Activated CD4-positive, alpha-beta T cell treated with anti-CD3 and anti-CD28 coated beads, Interleukin-2, amount 10 ng/mL, durations not matched to agents 7 days and 5 days (primary cell): ENCODE measurements around the gene LEMD1. TPM values are rescaled to one million over a fixed set of nuclear protein-coding genes. Genes with fewer than 3 reads are reported as not detected.
"Not testable (repeated sequence)": the region's sequence is repeated elsewhere in the genome, so short reads cannot be mapped to it uniquely, and the experiment has no call there.

Source experiments
- CTCF ChIA-PET: fragments of 350-600 bp; sonication (Branson Sonifier 250); formaldehyde crosslinking; loops from one replicate; lab custom pipeline; 2021; ENCODE audit warnings: antibody characterized with exemption; lab: Charles Lee
- POLR2A ChIA-PET: fragments of 350-600 bp; sonication (Branson Sonifier 250); formaldehyde crosslinking; loops from one replicate; lab custom pipeline; 2021; ENCODE audit warnings: antibody characterized with exemption; lab: Charles Lee
- DNase-seq: peaks from one replicate; pipeline ENCODE4 v3.0.0-alpha.2; 2020
- H3K27ac Mint-ChIP-seq: one replicate; pipeline ENCODE4 v1.8.0; 2021; ENCODE audit warnings: mild to moderate bottlenecking, moderate library complexity, mixed read lengths
- H3K27me3 Mint-ChIP-seq: one replicate; pipeline ENCODE4 v1.8.0; 2021; ENCODE audit warnings: mixed read lengths
- H3K36me3 Mint-ChIP-seq: one replicate; pipeline ENCODE4 v1.8.0; 2021; ENCODE audit warnings: low read depth, mixed read lengths
- H3K4me1 Mint-ChIP-seq: one replicate; pipeline ENCODE4 v1.8.0; 2021; ENCODE audit warnings: mixed read lengths
- H3K4me3 Mint-ChIP-seq: one replicate; pipeline ENCODE4 v1.8.0; 2021; ENCODE audit warnings: mild to moderate bottlenecking, moderate library complexity, mixed read lengths
- H3K9me3 Mint-ChIP-seq: one replicate; pipeline ENCODE4 v1.8.0; 2021; ENCODE audit warnings: mixed read lengths
- total RNA-seq, 2 experiments: library from RNA; stranded (reverse); gene quantifications; one replicate each; pipeline ENCODE4 v1.2.3, GENCODE V29; 2021

LEMD1 gene
- total RNA-seq, 2 experiments from 2014 or later, result 0.52 to 0.64 TPM

GRCh38 chr1:205417870-205418635 is 3.8 kb downstream of the LEMD1 start:
- no peak for DNase-seq
- Mint-ChIP-seq H3K36me3 (no peaks in the 10 kb centered on the region), H3K4me1 (no peaks in the 10 kb centered on the region), H3K4me3 (no peak overlapping the region), H3K27ac (no peak overlapping the region), H3K9me3 (no peaks in the 10 kb centered on the region), H3K27me3 (peaks cover 33% of the 10 kb centered on the region)
- ChIA-PET CTCF (interaction anchor here (1.1 to 1.3 kb wide), 2 partner anchors 57 to 106 kb away, joined by 3 read pairs; no protein-coding TSS in a partner anchor), POLR2A (no interaction called here)

- H3K4me1 Mint-ChIP-seq, result no peaks in the 10 kb centered on the region
- no peak for DNase-seq
- H3K4me3 Mint-ChIP-seq, result no peak overlapping the region
- H3K36me3 Mint-ChIP-seq, result no peaks in the 10 kb centered on the region
- ChIA-PET POLR2A (no interaction called here), CTCF (interaction anchor here (1.2 kb wide), 1 partner anchor 14 kb away, joined by 5 read pairs; no protein-coding TSS in a partner anchor)
- H3K27ac Mint-ChIP-seq, result no peak overlapping the region
- H3K27me3 Mint-ChIP-seq, result peaks cover 26% of the 10 kb centered on the region
- no peaks in the 10 kb centered on the region for H3K9me3 Mint-ChIP-seq
These were observed 5.5 kb downstream of the LEMD1 start for GRCh38 chr1:205416322-205416721.

GRCh38 chr1:205410581-205411298 is 11.1 kb downstream of the LEMD1 start:
- DNase-seq, result no peak
- POLR2A ChIA-PET, result no interaction called here
- peaks cover 2% of the 10 kb centered on the region for H3K4me1 Mint-ChIP-seq
- peaks cover 20% of the 10 kb centered on the region for H3K27me3 Mint-ChIP-seq
- H3K4me3 Mint-ChIP-seq, result no peak overlapping the region
- no peak overlapping the region for H3K27ac Mint-ChIP-seq
- no peaks in the 10 kb centered on the region for H3K36me3 Mint-ChIP-seq
- no peaks in the 10 kb centered on the region for H3K9me3 Mint-ChIP-seq
- CTCF ChIA-PET, result interaction anchor here (1.2 to 1.4 kb wide), 2 partner anchors 14 to 74 kb away, joined by 4 to 5 read pairs; no protein-coding TSS in a partner anchor

GRCh38 chr1:205407970-205408369 is 13.9 kb downstream of the LEMD1 start:
- Mint-ChIP-seq H3K36me3 (no peaks in the 10 kb centered on the region), H3K9me3 (no peaks in the 10 kb centered on the region), H3K4me3 (no peak overlapping the region), H3K27ac (no peak overlapping the region), H3K27me3 (peaks cover 21% of the 10 kb centered on the region), H3K4me1 (peaks cover 2% of the 10 kb centered on the region)
- no peak for DNase-seq
- ChIA-PET POLR2A (no interaction called here), CTCF (interaction anchor here (1.5 kb wide), 1 partner anchor 184 kb away, joined by 4 read pairs; no protein-coding TSS in a partner anchor)

DNA sequence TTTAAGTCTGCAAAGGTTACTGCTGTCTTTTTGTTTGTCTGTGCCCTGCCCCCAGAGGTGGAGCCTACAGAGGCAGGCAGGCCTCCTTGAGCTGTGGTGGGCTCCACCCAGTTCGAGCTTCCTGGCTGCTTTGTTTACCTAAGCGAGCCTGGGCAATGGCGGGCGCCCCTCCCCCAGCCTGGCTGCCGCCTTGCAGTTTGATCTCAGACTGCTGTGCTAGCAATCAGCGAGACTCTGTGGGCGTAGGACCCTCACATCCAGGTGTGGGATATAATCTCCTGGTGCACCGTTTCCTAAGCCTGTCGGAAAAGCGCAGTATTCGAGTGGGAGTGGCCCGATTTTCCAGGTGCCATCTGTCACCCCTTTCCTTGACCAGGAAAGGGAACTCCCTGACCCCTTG is 15.6 kb downstream of the LEMD1 start:
- H3K4me3 Mint-ChIP-seq, H3K9me3 Mint-ChIP-seq, H3K36me3 Mint-ChIP-seq, H3K4me1 Mint-ChIP-seq, DNase-seq, POLR2A ChIA-PET: not testable (repeated sequence)
- Mint-ChIP-seq H3K27ac (peak overlapping the region; percentile 5), H3K27me3 (peaks cover 18% of the 10 kb centered on the region)
- CTCF ChIA-PET, result interaction anchor here (0.9 kb wide), 1 partner anchor 43 kb away, joined by 3 read pairs; no protein-coding TSS in a partner anchor

DNA sequence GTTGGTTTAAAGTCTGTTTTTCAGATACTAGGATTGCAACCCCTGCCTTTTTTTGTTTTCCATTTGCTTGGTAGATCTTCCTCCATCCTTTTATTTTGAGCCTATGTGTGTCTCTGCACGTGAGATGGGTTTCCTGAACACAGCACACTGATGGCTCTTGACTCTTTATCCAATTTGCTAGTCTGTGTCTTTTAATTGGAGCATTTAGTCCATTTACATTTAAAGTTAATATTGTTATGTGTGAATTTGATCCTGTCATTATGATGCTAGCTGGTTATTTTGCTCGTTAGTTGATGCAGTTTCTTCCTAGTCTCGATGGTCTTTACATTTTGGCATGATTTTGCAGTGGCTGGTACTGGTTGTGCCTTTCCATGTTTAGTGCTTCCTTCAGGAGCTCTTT is 17.4 kb downstream of the LEMD1 start:
- H3K27ac Mint-ChIP-seq, DNase-seq, CTCF ChIA-PET, H3K9me3 Mint-ChIP-seq, POLR2A ChIA-PET, H3K4me3 Mint-ChIP-seq, H3K36me3 Mint-ChIP-seq, H3K4me1 Mint-ChIP-seq: not testable (repeated sequence)
- peaks cover 26% of the 10 kb centered on the region for H3K27me3 Mint-ChIP-seq

GRCh38 chr1:205398586-205398985 is 23.3 kb downstream of the LEMD1 start:
- ChIA-PET CTCF (no interaction called here), POLR2A (interaction anchor here (0.7 kb wide), 1 partner anchor 631 kb away, joined by 3 read pairs; no protein-coding TSS in a partner anchor)
- Mint-ChIP-seq H3K4me3 (no peak overlapping the region), H3K27ac (no peak overlapping the region), H3K27me3 (peaks cover 39% of the 10 kb centered on the region), H3K4me1 (no peaks in the 10 kb centered on the region), H3K36me3 (no peaks in the 10 kb centered on the region), H3K9me3 (no peaks in the 10 kb centered on the region)
- DNase-seq, result no peak

DNA sequence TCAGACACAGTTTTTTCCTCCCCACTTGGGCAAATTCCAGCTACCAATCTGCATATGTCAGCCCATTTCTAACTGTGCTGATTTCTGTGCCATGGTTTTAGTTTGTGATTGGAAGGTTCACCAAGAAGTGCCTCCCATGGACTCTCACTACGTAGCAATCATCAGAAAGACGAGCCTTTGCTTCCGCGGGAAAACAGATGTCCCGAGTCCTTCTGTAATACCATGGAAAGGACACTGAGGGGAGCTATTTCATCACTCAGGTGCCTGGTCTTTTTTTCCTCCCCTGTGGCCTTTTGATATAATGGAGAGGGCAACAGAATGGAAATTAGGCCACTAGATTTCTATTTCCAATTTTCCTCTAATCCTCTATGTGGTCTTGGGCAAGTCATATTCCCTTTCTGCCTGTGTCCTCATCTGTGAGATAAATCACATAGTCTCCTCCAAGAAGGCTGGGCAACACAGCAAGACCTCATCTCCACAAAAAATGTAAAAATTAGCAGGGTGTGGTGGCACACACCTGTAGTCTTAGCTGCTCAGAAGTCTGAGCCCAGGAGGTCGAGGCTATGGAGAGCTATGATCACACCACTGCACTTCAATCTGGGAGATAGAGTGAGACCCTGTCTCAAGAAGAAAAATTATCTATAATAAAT is 24.8 kb downstream of the LEMD1 start:
- no peak overlapping the region for H3K4me3 Mint-ChIP-seq
- no peaks in the 10 kb centered on the region for H3K36me3 Mint-ChIP-seq
- H3K4me1 Mint-ChIP-seq, result no peaks in the 10 kb centered on the region
- CTCF ChIA-PET, result interaction anchor here (0.7 to 3.0 kb wide), 20 partner anchors 10 to 415 kb away, joined by 3 to 29 read pairs (median 3); no protein-coding TSS in a partner anchor
- no peaks in the 10 kb centered on the region for H3K9me3 Mint-ChIP-seq
- POLR2A ChIA-PET, result no interaction called here
- peaks cover 44% of the 10 kb centered on the region for H3K27me3 Mint-ChIP-seq
- DNase-seq, result peak; percentile 25
- no peak overlapping the region for H3K27ac Mint-ChIP-seq

DNA sequence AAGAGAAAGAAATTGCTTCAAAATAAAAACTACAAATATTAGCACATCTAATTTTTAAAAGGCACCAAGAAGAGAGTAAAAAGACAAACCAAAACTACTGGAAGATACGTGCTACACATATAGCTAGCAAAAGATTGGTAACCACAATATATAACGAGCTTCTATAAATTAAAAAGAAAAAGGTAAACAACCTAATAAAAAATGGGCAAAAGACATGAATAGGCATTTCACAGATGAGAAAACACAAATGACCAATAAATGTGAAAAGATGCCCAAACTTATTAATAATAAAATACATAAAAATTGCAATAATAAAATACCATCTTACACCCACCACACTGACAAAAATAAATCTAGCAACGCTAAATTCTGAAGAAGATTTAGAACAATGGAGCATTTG is 26.2 kb downstream of the LEMD1 start:
- POLR2A ChIA-PET, result no interaction called here
- Mint-ChIP-seq H3K27me3 (peaks cover 46% of the 10 kb centered on the region), H3K4me1 (no peaks in the 10 kb centered on the region), H3K9me3 (no peaks in the 10 kb centered on the region), H3K27ac (no peak overlapping the region), H3K4me3 (no peak overlapping the region), H3K36me3 (no peaks in the 10 kb centered on the region)
- CTCF ChIA-PET, result interaction anchor here (0.6 to 3.0 kb wide), 6 partner anchors 10 to 139 kb away, joined by 3 to 29 read pairs (median 4); no protein-coding TSS in a partner anchor
- DNase-seq, result no peak

GRCh38 chr1:205392650-205393049 is 29.2 kb downstream of the LEMD1 start:
- no peak for DNase-seq
- H3K36me3 Mint-ChIP-seq, result no peaks in the 10 kb centered on the region

DNA sequence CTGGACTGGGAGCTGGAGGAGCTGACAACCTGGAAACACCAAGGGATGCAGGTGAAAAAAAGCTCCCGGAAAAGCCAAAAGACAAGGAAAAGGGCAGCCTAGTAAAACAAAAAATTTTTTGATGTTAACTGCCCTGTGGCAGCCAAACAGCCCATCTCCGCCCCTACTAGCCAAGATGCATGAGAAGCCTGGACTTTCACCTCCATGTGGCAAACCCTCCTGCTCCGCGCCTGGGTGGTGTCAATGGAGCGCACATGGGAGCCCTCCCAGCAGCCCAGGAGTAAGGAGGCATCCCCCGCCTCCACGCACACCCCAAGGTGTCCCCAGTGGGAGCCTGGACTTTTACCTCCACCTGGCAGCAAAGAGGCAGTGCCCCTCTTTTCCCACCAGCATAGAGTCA is 30.5 kb downstream of the LEMD1 start:
- H3K4me3 Mint-ChIP-seq, result no peak overlapping the region
- peaks cover 41% of the 10 kb centered on the region for H3K27me3 Mint-ChIP-seq
- H3K4me1 Mint-ChIP-seq, result no peaks in the 10 kb centered on the region
- no peak for DNase-seq
- ChIA-PET POLR2A (no interaction called here), CTCF (no interaction called here)
- no peaks in the 10 kb centered on the region for H3K36me3 Mint-ChIP-seq
- no peak overlapping the region for H3K27ac Mint-ChIP-seq
- H3K9me3 Mint-ChIP-seq, result no peaks in the 10 kb centered on the region

More at GRCh38 chr1:205392650-205393049, 29.2 kb downstream of the LEMD1 start:
- peaks cover 49% of the 10 kb centered on the region for H3K27me3 Mint-ChIP-seq
- ChIA-PET POLR2A (no interaction called here), CTCF (no interaction called here)
- no peaks in the 10 kb centered on the region for H3K9me3 Mint-ChIP-seq
- H3K27ac Mint-ChIP-seq, result no peak overlapping the region
- H3K4me3 Mint-ChIP-seq, result no peak overlapping the region
- no peaks in the 10 kb centered on the region for H3K4me1 Mint-ChIP-seq

GRCh38 chr1:205387845-205388244 is 34.0 kb downstream of the LEMD1 start:
- Mint-ChIP-seq H3K4me3 (no peak overlapping the region), H3K4me1 (no peaks in the 10 kb centered on the region), H3K36me3 (no peaks in the 10 kb centered on the region), H3K27me3 (peaks cover 25% of the 10 kb centered on the region), H3K9me3 (no peaks in the 10 kb centered on the region), H3K27ac (no peak overlapping the region)
- DNase-seq, result no peak
- ChIA-PET POLR2A (no interaction called here), CTCF (interaction anchor here (1.0 kb wide), 1 partner anchor 9 kb away, joined by 3 read pairs; no protein-coding TSS in a partner anchor)
